C4-2B (cell line): ENCODE measurements around the gene DNAJB13.
A peak's percentile ranks its signal among the peaks of the same experiment; 100 is the strongest.

Experiments used
- H3K27ac ChIP-seq: fragments of 450-650 bp; 2 replicates; pipeline ENCODE4 v1.5.1; 2017
- ZFX ChIP-seq: fragments of 450-650 bp; IDR thresholded peaks from 2 replicates; pipeline ENCODE4 v1.6.1; 2017
- TF ChIP-seq, protein P1 (sequence below): fragments of 450-650 bp; conservative IDR thresholded peaks from 2 replicates; pipeline ENCODE4 v1.5.1; 2017; ENCODE audit warnings: mild to moderate bottlenecking

DNAJB13 gene

DNA sequence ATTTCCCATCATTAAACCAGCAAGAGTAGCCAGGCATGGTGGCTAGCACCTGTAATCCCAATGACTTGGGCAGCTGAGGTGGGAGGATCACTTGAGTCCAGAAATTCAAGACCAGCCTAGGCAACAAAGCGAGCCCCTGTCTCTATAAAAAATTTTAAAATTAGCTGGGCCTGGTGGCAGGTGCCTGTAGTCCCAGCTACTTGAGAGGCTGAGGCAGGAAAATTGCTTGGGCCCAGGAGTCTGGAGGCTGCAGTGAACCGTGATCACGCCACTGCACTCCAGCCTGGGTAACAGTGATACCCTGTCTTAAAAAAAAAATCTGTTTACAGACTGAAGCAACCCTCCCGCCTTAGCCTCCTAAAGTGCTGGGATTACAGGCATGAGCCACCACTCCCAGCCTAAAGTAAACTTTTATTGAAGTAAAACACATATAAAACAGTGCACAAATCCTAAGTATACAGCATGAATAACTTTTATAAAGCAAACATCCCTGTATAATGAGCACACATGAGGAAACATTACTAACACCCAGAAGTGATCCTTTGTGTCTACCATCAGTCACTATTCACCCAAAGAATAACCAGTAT lies 45.4 kb downstream of the DNAJB13 start:
- TF ChIP-seq, protein P1, sequence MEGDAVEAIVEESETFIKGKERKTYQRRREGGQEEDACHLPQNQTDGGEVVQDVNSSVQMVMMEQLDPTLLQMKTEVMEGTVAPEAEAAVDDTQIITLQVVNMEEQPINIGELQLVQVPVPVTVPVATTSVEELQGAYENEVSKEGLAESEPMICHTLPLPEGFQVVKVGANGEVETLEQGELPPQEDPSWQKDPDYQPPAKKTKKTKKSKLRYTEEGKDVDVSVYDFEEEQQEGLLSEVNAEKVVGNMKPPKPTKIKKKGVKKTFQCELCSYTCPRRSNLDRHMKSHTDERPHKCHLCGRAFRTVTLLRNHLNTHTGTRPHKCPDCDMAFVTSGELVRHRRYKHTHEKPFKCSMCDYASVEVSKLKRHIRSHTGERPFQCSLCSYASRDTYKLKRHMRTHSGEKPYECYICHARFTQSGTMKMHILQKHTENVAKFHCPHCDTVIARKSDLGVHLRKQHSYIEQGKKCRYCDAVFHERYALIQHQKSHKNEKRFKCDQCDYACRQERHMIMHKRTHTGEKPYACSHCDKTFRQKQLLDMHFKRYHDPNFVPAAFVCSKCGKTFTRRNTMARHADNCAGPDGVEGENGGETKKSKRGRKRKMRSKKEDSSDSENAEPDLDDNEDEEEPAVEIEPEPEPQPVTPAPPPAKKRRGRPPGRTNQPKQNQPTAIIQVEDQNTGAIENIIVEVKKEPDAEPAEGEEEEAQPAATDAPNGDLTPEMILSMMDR, result no peak
- no peak for TF ChIP-seq ZFX
- H3K27ac ChIP-seq, result peak overlapping the region; percentile 18; the same call in 1 of the 2 replicates

DNA sequence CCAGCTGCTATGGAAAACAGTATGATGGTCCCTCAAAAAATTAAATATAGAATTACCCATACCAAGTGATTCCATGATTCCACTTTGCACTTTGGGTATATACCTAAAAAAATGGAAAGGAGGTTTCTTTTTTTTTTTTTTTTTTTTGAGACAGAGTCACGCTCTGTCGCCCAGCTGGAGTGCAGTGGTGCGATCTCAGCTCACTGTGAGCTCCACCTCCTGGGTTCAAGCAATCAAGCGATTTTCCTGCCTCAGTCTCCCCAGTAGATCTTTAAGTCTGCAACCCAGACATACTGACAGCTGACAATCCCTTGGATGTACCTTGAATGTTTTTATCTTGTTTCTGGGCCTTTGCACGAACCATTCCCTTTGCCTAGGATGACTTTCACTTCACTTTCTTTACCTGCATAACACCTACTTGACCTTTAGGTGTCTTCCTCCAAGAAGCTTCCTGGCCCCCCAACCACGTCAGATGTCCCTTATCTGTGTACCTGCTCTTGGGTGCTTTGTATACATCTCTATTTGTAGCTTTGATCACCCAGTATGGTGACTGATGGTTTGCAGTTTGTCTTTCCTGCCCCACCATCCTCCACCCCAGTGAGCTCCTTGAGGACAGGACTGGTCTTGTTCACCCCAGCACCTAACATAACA lies 46.4 kb downstream of the DNAJB13 start:
- H3K27ac ChIP-seq, result no peak overlapping the region
- TF ChIP-seq, protein P1, result no peak

DNA sequence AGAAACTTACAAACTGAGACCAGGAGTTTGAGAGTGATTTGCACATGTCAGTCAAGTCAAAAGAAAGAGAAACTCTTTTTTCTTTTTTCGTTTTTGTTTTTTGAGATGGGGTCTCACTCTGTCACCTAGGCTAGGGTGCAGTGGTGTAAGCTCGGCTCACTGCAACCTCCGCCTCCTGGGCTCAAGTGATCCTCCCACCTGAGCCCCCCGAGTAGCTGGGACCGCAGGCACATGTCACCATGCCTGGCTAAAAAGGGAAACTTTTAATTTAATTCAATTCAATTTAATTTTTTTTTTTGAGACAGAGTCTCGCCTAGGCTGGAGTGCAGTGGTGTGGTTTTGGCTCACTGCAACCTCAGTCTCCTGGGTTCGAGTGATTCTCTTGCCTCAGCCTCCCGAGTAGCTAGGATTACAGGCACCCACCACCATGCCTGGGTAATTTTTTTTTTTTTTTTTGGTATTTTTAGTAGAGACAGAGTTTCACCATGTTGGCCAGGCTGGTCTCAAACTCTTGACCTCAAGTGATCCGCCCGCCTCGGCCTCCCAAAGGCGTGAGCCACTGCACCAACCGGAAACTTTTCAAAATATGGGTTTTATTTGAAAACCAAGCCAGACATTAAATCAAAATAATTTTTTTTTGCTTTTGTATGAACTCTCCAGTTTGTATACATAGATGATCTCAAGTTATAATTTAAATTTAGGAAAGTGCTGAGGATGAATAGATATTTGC lies 48.2 kb downstream of the DNAJB13 start:
- TF ChIP-seq, protein P1, result no peak
- no peak for TF ChIP-seq ZFX
- H3K27ac ChIP-seq, result no peak overlapping the region

DNA sequence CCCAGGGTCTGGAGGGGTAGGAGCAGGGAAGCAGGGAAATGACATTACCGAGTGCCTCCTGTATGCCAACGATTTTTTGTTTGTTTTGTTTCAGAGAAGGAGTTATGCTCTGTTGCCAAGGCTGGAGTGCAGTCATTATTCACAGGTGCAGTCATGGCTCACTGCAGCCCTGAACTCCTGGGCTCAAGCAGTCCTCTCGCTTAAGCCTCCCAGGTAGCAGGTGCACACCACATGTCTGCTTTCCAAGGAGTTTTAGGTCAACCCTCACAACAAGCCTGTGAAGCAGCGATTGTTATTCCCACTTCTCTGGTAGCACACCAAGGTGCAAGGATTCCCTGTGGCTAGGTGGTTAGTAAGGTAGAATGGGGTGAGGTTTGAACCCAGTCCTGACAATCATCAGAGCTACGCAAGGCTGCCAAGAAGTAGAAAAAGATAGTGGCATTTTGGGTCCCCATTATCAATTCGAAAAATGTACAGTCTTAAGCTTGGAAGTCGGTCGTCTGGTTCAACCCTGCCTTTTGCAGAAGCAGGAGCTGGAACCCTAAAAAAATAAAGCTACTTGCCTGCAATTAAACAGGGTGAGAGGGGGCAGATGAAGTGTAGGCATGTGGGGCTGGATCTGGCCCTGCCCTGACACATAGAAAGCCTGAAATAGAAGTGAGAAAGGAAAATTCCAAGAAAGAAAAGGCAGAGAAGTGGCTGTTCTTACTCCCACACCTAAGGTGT lies 48.9 kb downstream of the DNAJB13 start:
- no peak for TF ChIP-seq ZFX
- TF ChIP-seq, protein P1, result no peak
- no peak overlapping the region for H3K27ac ChIP-seq

DNA sequence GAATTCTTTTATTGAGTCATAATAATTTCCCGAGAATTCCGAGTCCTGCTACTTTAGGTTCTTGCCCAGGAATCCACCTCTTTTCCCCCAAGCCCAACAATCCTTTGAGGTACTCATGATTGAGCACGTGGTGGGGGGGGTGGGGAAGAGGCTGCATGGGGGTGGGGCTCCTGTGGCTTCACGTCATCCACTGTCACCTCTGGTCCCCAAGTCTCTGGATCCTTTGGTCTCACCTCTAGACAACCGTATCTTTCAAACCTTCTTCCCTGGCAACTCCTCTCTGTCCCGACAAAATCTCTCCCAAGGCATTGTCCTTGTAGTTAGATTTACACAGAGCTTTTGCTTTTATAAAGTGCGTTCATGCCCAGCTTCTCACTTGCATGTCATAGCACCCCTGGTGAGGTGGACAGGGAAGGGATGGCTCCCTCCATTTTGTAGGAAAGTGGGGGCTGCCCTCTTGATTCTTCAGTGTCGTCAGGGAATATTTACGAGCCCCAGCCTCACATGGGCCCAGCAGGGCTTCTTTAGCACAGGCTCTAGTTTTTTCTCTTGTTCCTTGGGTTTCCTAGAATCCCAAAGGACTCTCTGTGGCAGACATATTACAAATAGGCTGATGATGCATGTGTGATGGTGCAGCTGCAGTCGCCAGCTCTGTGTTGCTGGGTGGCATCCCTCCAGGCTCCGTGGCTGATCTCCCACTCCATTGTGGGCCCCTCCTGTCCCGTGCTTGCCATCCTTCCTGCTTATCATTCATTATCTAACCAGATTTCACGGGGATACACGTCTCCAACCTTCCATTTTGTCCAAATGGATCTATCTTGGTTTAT lies 49.7 kb downstream of the DNAJB13 start:
- TF ChIP-seq, protein P1, result no peak
- no peak for TF ChIP-seq ZFX
- H3K27ac ChIP-seq, result no peak overlapping the region

DNA sequence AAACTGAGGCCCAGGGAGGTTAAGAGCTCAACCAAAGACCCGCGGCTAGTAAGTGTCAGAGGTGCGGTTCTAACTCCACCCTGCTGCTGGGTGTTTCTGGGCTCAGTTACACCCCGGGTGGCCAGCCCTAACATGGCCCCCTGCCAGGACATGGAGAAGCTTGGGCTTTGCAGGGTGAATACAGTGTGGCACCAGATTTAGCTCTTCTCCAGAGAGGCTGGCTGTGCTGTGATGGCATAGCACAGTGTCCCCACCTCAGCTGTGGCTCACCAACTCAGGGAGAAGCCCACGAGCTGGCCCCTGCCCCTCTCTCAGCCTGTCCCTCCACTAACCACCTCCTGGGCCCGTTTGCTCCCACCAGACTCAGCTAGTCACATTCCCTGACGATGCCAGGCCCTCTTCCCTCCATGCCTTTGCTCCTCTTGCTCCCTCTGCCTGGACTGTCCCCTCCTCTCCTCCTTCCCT lies 51.0 kb downstream of the DNAJB13 start:
- no peak overlapping the region for H3K27ac ChIP-seq
- TF ChIP-seq, protein P1, result no peak
- TF ChIP-seq ZFX, result no peak
